GM19099 (cell line): ENCODE measurements around the gene ZNF112.

Experiments used
- POLR2A ChIP-seq: IDR thresholded peaks from 3 replicates; pipeline ENCODE4 v1.6.1; 2011; ENCODE audit warnings: low read depth; ENCODE audit not compliant: insufficient read length; ENCODE audit errors: extremely low read depth

ZNF112 gene

DNA sequence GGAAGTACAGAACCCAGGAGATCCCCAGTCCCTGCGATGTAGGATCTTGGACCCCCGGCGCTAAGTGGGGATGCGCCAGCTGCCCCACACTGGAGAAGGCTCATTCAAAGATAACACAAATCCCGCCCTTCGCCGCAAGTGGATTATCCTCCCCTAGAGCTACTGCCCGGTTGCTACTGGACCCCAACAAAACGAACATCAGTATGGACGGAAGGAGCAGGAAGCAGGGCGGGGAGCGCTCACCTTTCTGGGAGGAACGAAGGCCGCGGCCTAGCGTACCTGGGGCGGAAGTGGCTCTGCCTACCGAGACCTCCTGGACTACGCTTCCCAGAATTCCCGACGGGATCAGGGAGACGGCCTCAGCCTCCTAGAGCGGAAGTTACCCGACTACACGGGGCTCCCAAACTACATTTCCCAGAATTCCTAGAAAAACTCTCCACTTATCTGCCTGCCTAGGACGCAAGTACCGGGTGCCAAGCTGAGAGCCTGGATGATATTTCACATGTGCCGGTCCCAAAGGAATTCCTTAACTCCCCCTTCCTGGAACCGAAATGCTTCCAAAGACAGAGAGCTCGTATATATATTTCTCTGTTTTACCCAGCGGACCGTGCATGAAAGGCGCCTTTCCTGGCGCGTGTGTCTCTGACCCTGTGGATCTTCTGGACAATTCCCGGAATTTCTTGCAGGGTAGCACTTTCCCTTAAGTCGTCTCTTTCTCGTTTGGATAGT is at the start of gene ZNF112:
Gene ZNF112 (minus strand): TSS at position 298 of the 729 bp plus-strand sequence. CDS start 16,141 bp downstream, outside the sequence.
- TF ChIP-seq POLR2A = no peak

DNA sequence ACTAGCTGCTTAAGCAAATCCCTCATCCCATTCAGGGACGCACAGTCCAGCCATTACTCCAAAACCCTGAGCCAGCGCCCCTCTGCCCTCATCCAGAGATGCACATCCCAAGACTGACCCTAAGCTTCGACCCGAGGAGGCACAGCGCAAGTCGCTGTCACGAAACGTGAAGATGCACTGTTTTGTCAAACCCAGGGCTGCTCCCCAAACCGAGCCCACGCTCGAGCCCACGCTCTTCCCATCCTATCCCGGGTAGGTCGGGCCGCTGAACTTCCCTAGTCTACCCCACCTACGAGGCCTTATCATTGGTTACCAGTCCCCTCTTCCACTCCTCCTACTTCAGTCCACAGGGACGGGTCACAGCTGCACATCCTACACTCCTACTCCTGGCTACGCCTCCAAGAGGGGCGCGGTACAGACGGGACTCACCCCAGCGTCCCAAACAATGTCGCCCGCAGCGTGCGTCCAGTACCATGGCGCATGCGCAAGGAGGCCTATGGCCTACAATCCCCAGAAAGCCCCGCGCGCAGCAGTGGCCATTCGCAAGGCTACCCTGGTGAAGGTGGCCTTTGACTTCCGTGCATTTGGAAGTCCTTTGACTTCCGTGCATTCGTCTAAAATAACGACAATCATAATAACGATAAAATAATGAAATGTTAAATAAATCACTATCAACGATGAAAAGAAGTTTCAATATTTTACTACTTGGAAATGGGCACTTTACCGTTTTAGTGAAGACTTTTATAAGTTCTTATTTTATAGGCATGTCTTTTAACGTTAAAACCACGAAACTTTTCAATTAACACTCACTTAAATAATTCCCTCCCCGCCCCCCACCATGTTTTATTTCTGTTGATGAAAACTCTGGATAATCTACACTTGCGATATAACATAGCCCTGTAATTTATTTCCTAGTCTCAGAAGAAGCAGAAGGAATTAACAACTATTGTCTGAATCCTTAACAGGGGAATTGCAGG is 44.9 kb upstream of the ZNF112 start, which contains the start of gene ZNF285:
Gene ZNF285 (minus strand): TSS at position 470 of the 977 bp plus-strand sequence. CDS start 4,395 bp downstream, outside the sequence.
- TF ChIP-seq POLR2A = no peak

DNA sequence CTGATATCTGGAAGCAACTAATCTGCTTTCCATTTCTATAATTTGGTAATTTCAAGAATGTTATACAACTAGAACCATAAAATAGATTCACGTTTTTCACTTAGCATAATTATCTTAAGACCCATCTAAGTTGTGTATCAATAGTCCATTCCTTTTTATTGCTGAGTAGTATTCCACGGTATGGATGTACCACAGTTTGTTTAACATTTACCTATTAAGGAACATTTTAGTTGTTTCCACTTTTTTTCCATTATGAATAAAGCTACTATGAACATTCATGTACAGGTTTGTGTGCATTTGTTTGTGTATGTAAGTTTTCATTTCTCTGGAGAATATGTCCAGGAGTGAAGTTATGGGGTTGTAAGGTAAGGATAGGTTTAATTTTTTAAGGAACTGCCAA is 18.3 kb upstream of the ZNF112 start:
- no peak for TF ChIP-seq POLR2A

DNA sequence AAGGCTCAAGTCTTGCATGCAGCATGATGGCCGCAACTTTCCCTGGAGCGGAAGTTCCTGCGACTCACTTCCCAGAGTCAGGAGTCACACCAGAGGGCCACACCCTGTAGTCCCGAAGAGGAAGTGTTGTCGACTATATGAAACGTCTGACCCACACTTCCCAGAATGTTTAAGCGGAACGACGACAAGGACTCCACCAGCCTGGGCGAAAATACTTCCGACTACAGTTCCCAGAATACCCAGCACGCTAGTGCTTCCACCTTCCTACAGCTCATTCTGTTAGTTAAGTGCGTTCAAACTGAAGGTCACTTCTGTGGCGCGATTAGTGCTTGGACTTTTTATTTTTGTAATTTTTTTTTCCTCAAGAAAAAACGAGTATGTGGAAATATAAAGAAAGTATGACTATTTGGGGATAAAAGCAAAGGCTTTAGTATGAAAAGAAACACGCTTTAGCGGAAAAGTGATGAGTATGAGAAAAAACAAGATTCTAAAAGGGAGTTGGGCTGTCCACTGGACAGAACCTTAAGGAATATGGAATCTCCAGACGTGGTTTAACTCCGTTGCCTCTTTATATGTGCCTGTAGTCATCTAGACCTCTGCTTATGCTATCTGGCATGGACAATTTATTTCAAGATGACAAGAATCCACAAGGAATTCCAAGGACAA is 15.5 kb upstream of the ZNF112 start:
- no peak for TF ChIP-seq POLR2A

DNA sequence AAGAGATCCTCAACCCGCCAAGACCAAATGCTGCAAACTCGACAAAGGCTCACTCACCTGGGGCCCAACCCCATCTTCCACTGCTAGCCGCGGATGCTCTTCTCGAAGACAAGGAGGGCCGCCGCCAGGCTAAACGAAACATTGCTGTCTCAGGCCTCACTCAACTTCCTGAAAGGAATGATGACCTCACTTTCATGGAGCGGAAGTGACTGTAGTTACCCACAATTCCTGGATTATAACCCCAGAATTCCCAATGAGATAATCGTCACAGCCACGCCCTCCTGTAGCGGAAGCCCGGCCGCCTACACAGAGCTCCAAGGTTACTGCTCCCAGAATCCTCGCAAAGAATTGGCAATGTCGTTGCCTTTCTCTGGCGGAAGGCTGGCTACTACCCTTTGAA is 10.5 kb upstream of the ZNF112 start:
- no peak for TF ChIP-seq POLR2A

DNA sequence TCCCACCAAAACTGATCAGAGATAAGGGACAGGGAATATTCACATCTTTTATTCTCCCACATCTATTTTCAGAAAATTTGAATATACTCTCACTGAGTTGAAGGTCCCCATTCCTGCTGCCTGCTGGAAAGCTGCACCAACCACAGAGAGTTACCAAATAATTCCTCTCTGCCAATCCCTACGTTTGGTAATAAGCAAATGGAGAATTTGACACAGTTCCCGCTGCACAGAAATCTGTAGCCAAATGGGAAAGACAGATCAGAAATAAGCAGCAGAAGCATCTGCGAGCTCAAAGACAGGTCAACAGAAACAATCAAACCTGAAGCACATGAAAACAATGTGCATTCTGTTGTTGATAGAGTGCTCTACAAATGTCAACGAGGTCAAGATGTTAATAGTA is 9.9 kb downstream of the ZNF112 start:
- no peak for TF ChIP-seq POLR2A

DNA sequence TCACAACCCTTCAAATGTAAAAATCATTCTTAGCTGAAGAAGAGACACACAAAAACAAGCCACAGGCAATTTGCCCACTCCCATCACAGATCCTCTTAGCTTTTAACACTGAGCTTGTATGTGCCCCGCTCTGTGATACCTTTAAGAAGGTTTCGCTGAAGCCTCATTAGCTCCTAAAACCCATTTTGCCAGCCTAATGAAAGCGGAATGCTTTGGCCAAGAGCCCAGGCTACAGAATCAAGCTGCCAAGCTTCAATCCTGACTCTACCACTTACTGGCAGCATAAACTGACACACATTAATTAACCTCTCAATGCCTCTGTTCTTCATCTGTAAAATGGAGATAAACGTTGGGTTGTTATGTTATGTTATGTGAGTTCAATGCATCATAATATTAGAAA is 10.5 kb downstream of the ZNF112 start:
- no peak for TF ChIP-seq POLR2A

DNA sequence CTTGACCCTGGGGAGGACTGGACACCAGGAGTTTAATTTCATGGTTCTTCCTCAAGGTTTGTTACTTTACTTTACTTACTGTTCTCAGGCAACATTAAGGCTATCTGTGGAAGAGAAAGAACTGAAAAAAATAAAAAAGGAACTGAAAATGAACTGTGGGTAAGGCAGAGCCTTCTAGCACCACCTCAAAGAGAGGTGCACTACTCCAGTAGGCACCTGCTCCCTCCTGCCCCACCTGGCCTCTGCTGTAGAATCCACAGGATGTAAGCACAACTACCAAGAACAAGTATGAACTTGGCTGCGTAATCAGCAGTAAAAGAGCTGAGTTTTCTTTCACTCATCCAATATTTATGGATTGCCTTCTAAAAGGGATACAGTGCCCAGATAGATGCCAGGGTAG is 12.2 kb downstream of the ZNF112 start:
- TF ChIP-seq POLR2A = no peak

DNA sequence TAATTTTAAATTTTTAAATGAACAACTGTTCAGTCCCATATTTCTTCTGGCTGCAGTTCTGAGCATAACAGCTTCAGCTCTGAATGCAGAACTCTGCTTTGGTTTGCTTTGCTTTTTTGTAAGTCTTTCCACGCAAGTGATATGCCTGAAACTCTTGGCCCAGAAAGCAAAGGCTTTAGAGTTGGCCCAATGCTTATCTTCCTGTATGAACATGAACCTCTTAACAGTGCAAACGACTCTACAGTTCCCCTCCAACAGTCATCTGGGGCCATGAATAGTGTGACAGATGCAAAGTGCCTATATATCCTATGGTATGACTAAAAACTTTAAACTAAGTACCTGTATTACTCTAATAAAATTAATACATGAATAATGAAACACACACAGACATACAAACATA is 14.7 kb downstream of the ZNF112 start:
- TF ChIP-seq POLR2A = no peak

DNA sequence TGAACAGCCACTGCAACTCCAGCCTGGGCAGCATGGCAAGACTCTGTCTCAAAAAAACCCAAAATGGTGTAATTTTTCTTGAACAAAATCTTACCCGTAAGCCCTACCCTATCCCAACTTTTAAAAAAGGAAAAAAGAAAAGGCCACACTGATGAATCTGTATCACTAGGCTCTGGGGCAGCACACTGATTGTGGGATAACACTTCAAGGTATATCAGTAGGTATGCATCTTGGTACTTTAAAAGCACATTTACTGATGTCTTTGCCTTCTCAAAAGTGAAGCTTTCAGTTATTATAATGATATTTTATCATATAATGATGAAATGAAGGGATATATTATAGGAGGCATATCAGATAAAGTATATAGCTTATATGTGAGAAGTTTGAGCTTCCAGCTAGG is 24.3 kb downstream of the ZNF112 start:
- no peak for TF ChIP-seq POLR2A

DNA sequence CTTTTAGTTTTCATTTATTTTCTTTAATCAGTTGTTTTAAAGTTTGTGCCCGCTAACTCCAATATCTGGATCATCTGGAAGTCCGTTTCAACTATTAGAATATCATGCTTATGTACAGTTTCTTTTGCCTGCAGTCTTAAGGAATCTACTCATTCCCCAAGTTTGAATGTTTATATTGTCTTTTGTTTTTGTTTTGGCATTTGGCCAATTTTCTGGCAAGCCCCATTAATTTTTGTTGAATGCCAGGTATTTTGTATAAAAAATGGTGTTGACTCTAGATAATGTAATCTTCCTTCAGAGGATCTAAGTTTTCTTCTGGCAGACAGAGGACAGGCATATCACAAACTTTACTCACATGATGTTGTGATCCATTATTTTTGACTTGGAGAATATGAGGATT is 40.6 kb downstream of the ZNF112 start:
- no peak for TF ChIP-seq POLR2A

DNA sequence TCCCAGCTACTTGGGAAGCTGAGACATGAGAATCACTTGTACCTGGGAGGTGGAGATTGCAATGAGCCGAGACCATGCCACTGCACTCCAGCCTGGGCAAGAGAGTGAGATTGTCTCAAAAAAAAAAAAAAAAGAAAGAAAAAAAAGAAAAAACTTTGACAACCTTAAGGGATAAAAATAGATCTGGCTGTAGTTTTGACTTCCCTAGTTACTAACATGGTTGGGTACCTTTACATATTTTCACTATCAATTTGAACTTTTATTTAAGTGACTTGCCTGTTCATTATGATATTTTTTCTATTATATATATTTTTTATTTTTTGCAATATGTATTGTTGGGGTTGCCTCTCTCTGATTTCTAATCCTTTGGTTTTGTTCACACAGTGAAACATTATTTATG is 43.2 kb downstream of the ZNF112 start:
- TF ChIP-seq POLR2A = no peak

DNA sequence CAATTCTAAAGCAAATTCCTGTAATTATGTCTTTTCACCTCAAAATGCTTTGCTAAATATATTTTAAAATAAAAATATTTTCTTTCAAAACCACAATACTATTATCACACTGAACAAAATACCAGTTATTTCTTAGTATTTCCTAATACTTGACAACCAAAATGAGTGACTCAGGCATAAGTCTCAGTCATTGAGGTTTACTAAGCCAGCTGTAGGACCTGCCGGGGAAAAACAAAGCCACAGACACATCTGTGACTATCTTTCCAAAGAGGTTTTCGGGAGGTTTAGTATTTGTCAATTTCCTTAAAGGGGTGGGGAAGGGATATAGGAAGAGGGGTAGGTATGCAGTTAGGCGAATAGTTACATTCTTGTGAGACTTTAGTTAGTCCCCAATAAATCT is 48.5 kb downstream of the ZNF112 start:
- TF ChIP-seq POLR2A = no peak

DNA sequence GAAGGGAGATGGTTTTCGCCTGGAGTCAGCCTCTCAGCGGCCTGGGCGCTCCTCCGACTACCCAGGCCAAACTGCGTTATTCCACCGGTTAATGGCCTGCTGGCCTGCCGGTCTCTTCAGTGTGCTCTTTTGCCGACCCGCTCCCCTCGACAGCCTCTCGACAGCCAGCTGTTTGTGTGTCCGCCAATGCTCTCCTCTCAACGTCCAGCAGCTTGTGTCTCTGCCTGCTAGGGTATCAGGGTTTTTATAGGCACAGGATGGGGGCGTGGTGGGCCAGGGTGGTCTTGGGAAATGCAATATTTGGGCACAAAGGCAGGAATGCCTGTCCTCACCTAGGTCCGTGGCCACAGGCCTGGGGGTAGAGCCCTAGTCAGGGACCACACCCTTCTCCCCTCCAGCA is 50.2 kb downstream of the ZNF112 start:
- TF ChIP-seq POLR2A = no peak

DNA sequence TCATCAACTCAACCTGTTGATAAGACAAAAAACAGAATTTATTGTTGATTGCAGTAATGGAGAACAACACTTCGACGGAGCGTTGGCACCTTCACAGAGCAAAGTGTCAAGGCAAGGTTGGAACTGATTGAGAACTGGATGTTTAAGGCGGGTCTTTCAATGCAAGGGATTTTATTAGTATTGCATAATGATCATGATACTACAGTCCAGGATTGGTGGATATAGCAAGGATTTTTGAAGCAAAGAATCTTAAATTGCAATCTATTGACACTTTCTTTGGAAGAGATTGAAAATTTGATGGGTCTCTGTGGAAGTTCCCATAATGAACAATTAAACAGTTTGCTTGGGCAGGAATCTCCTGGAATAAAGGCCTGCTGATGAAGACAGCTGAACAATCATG is 51.0 kb downstream of the ZNF112 start:
- no peak for TF ChIP-seq POLR2A
